ENCODE measurements around the gene USF3.

USF3 gene

GRCh38 chr3:113631573-113631972 lies 64.9 kb downstream of the USF3 start:
- TF ChIP-seq TEAD4 (IDR thresholded peaks at IDR 0.05) (no peak), TCF12 (IDR thresholded peaks at IDR 0.05; ENCODE audit: low read depth) (no peak), CEBPB (IDR thresholded peaks at IDR 0.05) (no peak), REST (IDR thresholded peaks at IDR 0.05; ENCODE audit: low read depth) (no peak), FOXM1 (IDR thresholded peaks at IDR 0.05; ENCODE audit: borderline replicate concordance, low read depth) (no peak), TAF1 (IDR thresholded peaks at IDR 0.05; ENCODE audit: low read depth) (no peak), ZBTB7A (IDR thresholded peaks at IDR 0.05; ENCODE audit: low read depth) (no peak), MAX (IDR thresholded peaks at IDR 0.05) (no peak), USF1 (IDR thresholded peaks at IDR 0.05) (no peak), CREB1 (IDR thresholded peaks at IDR 0.05; ENCODE audit: low read depth) (no peak), YY1 (IDR thresholded peaks at IDR 0.05; ENCODE audit: low read depth) (no peak), NFIC (IDR thresholded peaks at IDR 0.05) (no peak), EP300 (IDR thresholded peaks at IDR 0.05; ENCODE audit: borderline replicate concordance) (no peak), EGR1 (IDR thresholded peaks at IDR 0.05) (no peak)

GRCh38 chr3:113630956-113631542 lies 65.4 kb downstream of the USF3 start:
- TF ChIP-seq FOXM1 (IDR thresholded peaks at IDR 0.05; ENCODE audit: borderline replicate concordance, low read depth) (no peak), EP300 (IDR thresholded peaks at IDR 0.05; ENCODE audit: borderline replicate concordance) (no peak), TEAD4 (IDR thresholded peaks at IDR 0.05) (no peak), TAF1 (IDR thresholded peaks at IDR 0.05; ENCODE audit: low read depth) (no peak), TCF12 (IDR thresholded peaks at IDR 0.05; ENCODE audit: low read depth) (no peak), CEBPB (IDR thresholded peaks at IDR 0.05) (no peak), RAD21 (IDR thresholded peaks at IDR 0.05; ENCODE audit: low read depth) (no peak), EGR1 (IDR thresholded peaks at IDR 0.05) (no peak), MAX (IDR thresholded peaks at IDR 0.05) (no peak), YY1 (IDR thresholded peaks at IDR 0.05; ENCODE audit: low read depth) (no peak), USF1 (IDR thresholded peaks at IDR 0.05) (no peak), NFIC (IDR thresholded peaks at IDR 0.05) (no peak), REST (IDR thresholded peaks at IDR 0.05; ENCODE audit: low read depth) (no peak), CREB1 (IDR thresholded peaks at IDR 0.05; ENCODE audit: low read depth) (no peak), ZBTB7A (IDR thresholded peaks at IDR 0.05; ENCODE audit: low read depth) (no peak)

- no peak for TF ChIP-seq FOXM1 (IDR thresholded peaks at IDR 0.05; ENCODE audit: borderline replicate concordance, low read depth)
- TF ChIP-seq NFIC (IDR thresholded peaks at IDR 0.05): no peak
- TF ChIP-seq CREB1 (IDR thresholded peaks at IDR 0.05; ENCODE audit: low read depth): no peak
- TF ChIP-seq CEBPB (IDR thresholded peaks at IDR 0.05): no peak
- no peak for TF ChIP-seq RAD21 (IDR thresholded peaks at IDR 0.05; ENCODE audit: low read depth)
- no peak for TF ChIP-seq EGR1 (IDR thresholded peaks at IDR 0.05)
- TF ChIP-seq ZBTB7A (IDR thresholded peaks at IDR 0.05; ENCODE audit: low read depth): no peak
- TF ChIP-seq MAX (IDR thresholded peaks at IDR 0.05): no peak
- TF ChIP-seq YY1 (IDR thresholded peaks at IDR 0.05; ENCODE audit: low read depth): no peak
- TF ChIP-seq TCF12 (IDR thresholded peaks at IDR 0.05; ENCODE audit: low read depth): no peak
- TF ChIP-seq TAF1 (IDR thresholded peaks at IDR 0.05; ENCODE audit: low read depth): no peak
- TF ChIP-seq TEAD4 (IDR thresholded peaks at IDR 0.05): no peak
Observed at GRCh38 chr3:113629584-113630421, 66.6 kb downstream of the USF3 start.

- TF ChIP-seq CEBPB (IDR thresholded peaks at IDR 0.05) (no peak), TCF12 (IDR thresholded peaks at IDR 0.05; ENCODE audit: low read depth) (no peak)
Observed at GRCh38 chr3:113628788-113629187, 67.7 kb downstream of the USF3 start.

- TF ChIP-seq MAX (IDR thresholded peaks at IDR 0.05) (no peak), NFIC (IDR thresholded peaks at IDR 0.05) (no peak), YY1 (IDR thresholded peaks at IDR 0.05; ENCODE audit: low read depth) (no peak), EGR1 (IDR thresholded peaks at IDR 0.05) (no peak), TAF1 (IDR thresholded peaks at IDR 0.05; ENCODE audit: low read depth) (no peak), TCF12 (IDR thresholded peaks at IDR 0.05; ENCODE audit: low read depth) (no peak), ZBTB7A (IDR thresholded peaks at IDR 0.05; ENCODE audit: low read depth) (no peak), EP300 (IDR thresholded peaks at IDR 0.05; ENCODE audit: borderline replicate concordance) (no peak), CEBPB (IDR thresholded peaks at IDR 0.05) (no peak), USF1 (IDR thresholded peaks at IDR 0.05) (no peak), REST (IDR thresholded peaks at IDR 0.05; ENCODE audit: low read depth) (no peak), RAD21 (IDR thresholded peaks at IDR 0.05; ENCODE audit: low read depth) (no peak), CREB1 (IDR thresholded peaks at IDR 0.05; ENCODE audit: low read depth) (no peak), FOXM1 (IDR thresholded peaks at IDR 0.05; ENCODE audit: borderline replicate concordance, low read depth) (no peak), TEAD4 (IDR thresholded peaks at IDR 0.05) (no peak)
Observed at GRCh38 chr3:113628316-113628715, 68.1 kb downstream of the USF3 start.

Data from Ishikawa (cell line).